Measurements from ENCODE around the gene SCUBE3.

DNA sequence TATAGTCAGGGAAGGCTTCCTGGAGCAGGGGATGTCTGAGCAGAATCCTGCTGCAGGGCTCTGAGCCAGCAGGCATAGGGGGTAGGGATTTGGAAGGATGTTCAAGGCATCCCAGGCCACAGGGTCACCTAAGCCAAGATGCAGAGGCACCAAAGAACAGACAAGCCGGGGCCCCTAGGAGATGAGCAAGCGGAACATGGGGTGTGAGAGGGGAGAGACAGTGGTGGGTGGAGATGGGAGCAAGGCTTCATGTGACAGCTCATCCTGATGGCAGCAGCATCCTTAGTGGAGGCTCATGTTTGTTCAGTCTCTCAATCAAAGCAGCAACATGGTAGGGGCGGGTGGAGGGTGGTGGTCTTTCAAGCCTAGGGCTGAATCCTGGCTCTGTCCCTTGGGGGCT, 42.9 kb upstream of the SCUBE3 start:
- no peak for TF ChIP-seq POLR2AphosphoS5 (IDR thresholded peaks at IDR 0.05; ENCODE audit: low read depth, low read length)
- TF ChIP-seq, protein P1, sequence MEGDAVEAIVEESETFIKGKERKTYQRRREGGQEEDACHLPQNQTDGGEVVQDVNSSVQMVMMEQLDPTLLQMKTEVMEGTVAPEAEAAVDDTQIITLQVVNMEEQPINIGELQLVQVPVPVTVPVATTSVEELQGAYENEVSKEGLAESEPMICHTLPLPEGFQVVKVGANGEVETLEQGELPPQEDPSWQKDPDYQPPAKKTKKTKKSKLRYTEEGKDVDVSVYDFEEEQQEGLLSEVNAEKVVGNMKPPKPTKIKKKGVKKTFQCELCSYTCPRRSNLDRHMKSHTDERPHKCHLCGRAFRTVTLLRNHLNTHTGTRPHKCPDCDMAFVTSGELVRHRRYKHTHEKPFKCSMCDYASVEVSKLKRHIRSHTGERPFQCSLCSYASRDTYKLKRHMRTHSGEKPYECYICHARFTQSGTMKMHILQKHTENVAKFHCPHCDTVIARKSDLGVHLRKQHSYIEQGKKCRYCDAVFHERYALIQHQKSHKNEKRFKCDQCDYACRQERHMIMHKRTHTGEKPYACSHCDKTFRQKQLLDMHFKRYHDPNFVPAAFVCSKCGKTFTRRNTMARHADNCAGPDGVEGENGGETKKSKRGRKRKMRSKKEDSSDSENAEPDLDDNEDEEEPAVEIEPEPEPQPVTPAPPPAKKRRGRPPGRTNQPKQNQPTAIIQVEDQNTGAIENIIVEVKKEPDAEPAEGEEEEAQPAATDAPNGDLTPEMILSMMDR (IDR thresholded peaks at IDR 0.05; ENCODE audit: control extremely low read depth in 1 of 3, insufficient read depth in 1 of 3, low read depth in 1 of 3, low read length in 3 of 3): no peak
- TF ChIP-seq SIRT6 (IDR thresholded peaks at IDR 0.05; ENCODE audit: low read length): no peak

Measured in H1 (cell line).